RCC 7860 (cell line): Measurements from ENCODE around the gene SUSD2.
"Not testable (repeated sequence)": the region's sequence is repeated elsewhere in the genome, so short reads cannot be mapped to it uniquely, and the experiment has no call there.

Source experiments
- DNase-seq: peaks from one replicate; pipeline ENCODE4 v3.0.0-alpha.2; 2015; ENCODE audit warnings: low spot score
- FAIRE-seq: peaks from 2 replicates; lab custom pipeline; 2012; peaks lifted over from hg19 to GRCh38; lab: Jason Lieb, UNC

SUSD2 gene

DNA sequence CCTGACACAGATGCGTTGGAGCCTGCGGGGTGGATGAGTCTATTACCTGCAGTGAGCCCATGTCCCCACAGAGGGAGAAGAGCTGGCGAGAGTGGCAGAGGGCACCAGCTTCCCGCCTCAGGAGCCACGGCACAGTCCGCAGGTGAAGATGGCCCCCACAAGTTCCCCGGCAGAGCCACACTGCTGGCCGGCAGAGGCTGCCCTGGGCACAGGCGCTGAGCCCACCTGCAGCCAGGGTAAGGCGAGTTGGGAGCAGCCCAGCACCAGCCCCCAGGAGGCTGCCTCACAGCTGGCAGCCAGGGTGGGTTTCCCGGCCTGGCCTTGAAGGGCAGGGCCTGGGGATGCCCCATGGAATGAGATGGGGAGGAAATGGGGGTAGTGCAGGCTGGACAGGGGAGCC lies 5.2 kb upstream of the SUSD2 start:
- DNase-seq (no peak), FAIRE-seq (no peak)

GRCh38 chr22:24176630-24177029 lies 4.7 kb upstream of the SUSD2 start:
- DNase-seq (no peak), FAIRE-seq (no peak)

GRCh38 chr22:24177045-24177444 lies 4.2 kb upstream of the SUSD2 start:
- DNase-seq = no peak
- FAIRE-seq = no peak

GRCh38 chr22:24177456-24177855 lies 3.8 kb upstream of the SUSD2 start:
- FAIRE-seq (no peak), DNase-seq (no peak)

DNA sequence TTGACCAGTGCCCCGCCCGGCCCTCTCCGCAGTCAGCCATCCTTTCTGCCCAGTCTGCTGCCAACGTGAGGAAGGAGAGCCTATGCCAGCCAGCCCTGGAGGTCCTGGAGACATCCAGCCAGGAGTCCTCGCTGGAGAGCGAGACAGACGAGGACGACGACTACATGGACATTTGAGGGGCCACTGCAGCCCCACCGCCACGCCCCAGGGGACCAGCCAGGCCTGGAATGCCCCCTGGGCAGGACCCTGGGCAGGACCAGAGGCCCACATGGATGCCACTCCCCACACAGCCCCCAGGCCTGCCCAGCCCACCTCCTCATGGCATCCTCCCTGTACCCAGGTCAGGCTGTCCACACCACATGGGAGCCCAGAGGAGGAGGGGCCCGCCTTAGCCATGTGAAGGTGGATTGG lies 3.3 kb upstream of the SUSD2 start:
- DNase-seq (no peak), FAIRE-seq (no peak)

- no peak for FAIRE-seq
- DNase-seq = no peak
Measured at GRCh38 chr22:24178502-24179440, 2.5 kb upstream of the SUSD2 start.

DNA sequence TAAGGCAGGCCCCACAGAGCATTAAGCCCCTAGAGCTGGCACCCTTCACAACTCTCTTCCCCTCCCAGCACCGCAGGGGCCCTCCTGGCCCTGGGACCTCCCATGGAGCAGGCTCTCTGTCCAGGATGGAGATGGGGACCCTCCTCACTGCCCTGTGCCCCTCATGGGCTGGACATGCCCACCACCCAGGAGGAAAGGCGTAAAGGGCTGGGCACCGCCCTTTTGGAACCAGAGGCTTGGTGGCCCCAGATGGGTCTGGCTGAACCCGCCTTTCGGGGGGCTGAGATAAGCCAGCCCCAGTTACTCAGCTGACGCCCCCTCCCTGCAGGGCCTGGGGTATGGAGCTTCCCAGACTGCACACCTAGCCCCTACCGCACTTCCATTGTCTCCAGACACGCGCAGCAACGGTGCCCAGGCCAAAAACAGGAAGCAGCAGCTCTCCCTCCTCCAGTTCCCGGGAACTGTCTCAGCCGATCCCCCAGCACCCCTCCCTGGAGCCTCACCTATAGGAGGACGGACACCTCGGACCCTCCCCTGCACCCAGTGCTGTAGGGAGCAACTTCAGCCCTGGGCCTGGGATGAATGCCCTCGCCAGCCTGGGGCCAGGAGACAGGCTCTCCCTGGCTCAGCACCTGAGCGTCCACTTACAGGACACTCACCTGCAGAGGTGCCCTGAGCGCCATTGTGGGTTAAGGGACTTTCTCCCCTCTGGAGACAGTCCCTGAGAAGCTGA lies 1.6 kb upstream of the SUSD2 start:
- DNase-seq (no peak), FAIRE-seq (no peak)

DNA sequence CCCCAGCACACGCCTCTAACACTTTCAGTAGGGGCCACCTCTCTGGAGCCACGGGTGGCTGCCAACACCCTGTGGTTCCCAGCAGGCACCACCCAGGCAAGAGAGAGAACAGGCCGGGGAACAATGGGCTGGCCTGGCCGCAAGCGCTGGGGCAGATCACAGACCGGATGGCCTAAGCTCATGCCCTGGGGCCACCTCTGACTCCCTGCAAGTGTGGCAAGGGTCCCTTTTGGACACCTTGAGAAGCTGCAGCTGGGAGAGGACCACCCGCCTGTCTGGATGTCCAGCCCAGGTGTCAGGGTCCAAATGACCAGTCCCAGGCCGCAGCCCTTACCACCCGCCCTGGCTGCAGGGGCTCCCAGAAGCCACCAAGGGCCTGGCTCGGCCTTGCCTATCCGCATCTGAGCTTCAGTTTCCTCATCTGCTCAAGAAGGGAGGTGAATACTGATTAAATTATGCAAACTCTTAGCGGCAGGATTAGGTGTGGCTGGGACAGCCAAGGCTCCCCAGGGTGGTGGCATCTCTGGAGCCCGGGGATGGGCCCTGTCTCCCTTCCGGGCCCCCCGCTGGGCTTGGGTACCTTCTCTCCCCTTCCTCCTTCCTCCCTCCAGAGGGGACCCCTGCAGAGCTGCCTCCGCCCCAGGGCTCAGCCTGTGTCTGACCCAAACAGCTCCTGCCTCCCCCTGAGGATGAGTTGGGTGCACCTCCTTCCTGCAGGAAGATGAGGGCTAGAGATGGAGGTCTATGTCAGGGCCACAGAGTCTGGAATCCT lies 785 bp upstream of the SUSD2 start:
- DNase-seq = no peak
- no peak for FAIRE-seq

- DNase-seq (no peak), FAIRE-seq (no peak)
Measured at GRCh38 chr22:24181996-24182899, 961 bp downstream of the SUSD2 start.

DNA sequence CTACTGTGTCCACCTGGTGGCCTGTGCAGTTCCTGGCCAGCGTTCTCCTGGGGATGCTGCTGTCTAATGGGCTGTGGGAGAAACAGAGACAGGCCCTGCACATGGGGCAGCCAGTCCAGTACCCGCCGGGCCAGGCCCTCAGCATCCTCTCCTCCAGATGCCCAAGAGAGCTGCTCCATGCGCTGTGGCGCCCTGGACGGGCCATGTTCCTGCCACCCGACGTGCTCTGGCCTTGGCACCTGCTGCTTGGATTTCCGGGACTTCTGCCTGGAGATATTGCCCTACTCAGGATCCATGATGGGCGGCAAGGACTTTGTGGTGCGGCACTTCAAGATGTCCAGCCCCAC lies 1.6 kb downstream of the SUSD2 start:
- not testable (repeated sequence) for FAIRE-seq, DNase-seq

DNA sequence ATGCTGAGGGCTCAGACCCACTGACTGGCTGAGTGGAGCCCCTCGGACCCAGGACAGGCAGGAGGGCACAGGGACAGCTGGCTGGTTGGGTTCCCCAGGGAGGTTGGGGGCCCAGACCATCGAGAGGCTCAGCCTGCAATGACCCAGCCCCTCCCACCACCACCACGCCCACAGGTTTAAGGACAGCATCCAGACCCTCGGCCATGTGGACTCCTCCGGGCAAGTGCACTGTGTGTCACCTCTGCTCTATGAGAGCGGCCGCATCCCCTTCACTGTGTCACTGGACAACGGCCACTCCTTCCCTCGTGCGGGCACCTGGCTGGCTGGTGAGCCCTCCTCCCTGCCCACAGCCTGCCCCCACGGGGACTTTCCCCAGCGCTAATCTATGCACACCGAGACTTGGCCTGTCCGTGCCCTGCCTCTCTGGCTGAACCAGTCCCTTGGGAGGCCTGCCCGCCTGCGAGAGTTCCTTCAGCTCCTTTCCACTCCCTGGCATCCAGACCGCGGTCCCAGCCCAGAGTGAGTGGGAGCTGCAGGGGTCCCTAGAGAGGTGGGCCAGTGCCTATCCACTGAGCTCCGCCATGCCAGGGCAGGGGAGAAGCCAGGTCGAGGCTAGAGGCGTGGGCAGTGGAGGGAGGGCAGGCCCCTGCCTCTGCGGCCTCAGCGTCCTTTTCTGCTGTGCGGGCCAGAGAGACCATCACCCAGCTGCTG lies 2.2 kb downstream of the SUSD2 start:
- DNase-seq (no peak), FAIRE-seq (no peak)

DNA sequence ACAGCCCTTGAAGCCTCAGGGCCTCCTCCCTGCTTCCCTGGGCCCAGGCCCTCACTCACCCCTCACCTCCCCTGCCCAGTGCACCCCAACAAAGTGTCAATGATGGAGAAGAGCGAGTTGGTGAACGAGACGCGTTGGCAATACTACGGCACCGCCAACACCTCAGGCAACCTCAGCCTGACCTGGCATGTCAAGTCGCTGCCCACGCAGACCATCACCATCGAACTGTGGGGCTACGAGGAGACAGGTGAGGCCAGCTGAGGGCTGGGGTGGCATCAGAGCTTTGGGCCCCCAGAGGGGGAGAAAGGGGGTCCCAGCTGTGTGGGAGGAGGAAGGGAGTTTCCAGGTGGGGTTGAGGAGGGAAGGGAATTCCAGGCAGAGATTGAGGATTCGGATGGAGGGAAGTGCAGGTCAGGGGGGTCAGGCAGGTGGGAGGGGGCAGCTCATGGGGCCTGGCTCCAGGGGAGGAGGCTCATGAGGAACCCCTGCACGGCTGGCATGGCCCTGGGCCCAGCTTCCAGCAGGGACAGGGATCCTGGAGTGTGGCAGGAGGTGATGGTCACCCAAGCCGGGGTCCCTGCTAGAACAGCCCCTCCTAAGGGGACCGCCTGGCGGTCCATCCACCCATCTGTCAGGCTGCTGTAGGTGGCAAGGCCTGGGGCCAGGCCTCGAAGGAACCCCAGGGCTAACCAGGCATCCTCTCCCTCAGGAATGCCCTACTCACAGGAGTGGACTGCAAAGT lies 2.9 kb downstream of the SUSD2 start:
- DNase-seq (no peak), FAIRE-seq (no peak)

DNA sequence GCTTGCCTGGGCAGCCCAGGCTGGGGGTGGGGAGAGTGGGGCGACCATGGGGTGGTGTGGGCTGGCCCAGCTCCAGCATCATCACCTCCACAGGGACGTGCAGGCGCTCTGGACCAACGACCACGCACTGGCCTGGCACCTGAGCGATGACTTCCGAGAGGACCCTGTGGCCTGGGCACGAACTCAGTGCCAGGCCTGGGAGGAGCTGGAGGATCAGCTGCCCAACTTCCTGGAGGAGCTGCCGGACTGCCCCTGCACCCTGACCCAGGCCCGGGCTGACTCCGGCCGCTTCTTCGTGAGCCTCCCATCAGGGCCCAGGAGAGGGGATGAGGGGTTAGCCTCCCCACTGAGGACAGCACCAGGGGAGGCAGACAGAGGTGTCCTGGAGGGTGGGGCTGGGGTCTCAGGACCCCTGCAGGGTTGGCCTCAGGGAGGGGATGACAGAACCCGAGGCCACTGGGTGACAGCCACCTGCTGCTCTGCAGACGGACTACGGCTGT lies 3.8 kb downstream of the SUSD2 start:
- no peak for DNase-seq
- FAIRE-seq = no peak

DNA sequence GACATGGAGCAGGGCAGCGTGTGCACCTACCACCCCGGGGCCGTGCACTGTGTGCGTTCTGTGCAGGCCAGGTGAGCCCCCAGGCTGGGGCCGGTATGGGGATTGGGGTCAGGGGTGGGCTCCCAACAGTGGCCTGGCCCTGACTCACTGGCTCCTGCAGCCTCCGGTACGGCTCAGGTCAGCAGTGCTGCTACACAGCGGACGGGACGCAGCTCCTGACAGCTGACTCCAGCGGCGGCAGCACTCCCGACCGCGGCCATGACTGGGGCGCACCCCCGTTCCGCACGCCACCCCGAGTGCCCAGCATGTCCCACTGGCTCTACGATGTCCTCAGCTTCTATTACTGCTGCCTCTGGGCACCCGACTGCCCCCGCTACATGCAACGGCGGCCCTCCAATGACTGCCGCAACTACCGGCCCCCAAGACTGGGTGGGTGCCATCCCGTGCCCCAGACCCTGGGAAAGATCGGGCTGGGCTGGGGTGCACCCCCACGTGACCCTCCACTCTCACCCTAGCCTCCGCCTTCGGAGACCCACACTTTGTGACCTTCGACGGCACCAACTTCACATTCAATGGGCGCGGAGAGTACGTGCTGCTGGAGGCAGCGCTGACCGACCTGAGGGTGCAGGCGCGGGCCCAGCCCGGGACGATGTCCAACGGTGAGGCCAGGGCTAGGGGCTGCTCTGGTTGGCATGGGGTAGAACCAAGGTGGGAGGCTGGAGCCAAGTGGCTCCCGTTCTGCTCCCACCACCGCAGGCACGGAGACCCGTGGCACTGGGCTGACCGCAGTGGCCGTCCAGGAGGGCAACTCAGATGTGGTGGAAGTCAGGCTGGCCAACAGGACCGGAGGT lies 4.4 kb downstream of the SUSD2 start:
- DNase-seq = no peak

GRCh38 chr22:24186352-24186740 lies 5.1 kb downstream of the SUSD2 start:
- no peak for DNase-seq
- no peak for FAIRE-seq

More for the DNA sequence above, 4.4 kb downstream of the SUSD2 start:
- FAIRE-seq = no peak

- FAIRE-seq (no peak), DNase-seq (no peak)
Measured at GRCh38 chr22:24186892-24187670, 5.8 kb downstream of the SUSD2 start.
